ENCODE measurements around the gene OCLN. TPM values are rescaled to one million over a fixed set of nuclear protein-coding genes. Genes with fewer than 3 reads are reported as not detected.

Gene OCLN
- total RNA-seq, 2 donors from 2014 or later: 4.0 to 8.5 TPM

GRCh38 chr5:69502367-69502766 lies 9.8 kb downstream of the OCLN start:
- no peaks in the 10 kb centered on the region for H3K36me3 ChIP-seq
- H3K27ac ChIP-seq: no peak overlapping the region
- TF ChIP-seq CTCF (IDR thresholded peaks at IDR 0.05): no peak
- no peak overlapping the region for H3K4me3 ChIP-seq
- no peaks in the 10 kb centered on the region for H3K9me3 ChIP-seq
- no peaks in the 10 kb centered on the region for H3K4me1 ChIP-seq (ENCODE audit: control insufficient read depth in 1 of 2, low read depth in 2 of 2)
- no peaks in the 10 kb centered on the region for H3K27me3 ChIP-seq (replicated peaks; ENCODE audit: insufficient read depth)
- DNase-seq (ENCODE audit: low spot score) (no peak), ATAC-seq (ENCODE audit: insufficient number of reproducible peaks, low FRiP score, low read depth) (no peak)

- no peaks in the 10 kb centered on the region for H3K27me3 ChIP-seq (replicated peaks; ENCODE audit: insufficient read depth)
- no peak for TF ChIP-seq CTCF (IDR thresholded peaks at IDR 0.05)
- H3K27ac ChIP-seq: no peak overlapping the region
Measured at GRCh38 chr5:69502767-69503488, 10.3 kb downstream of the OCLN start.

GRCh38 chr5:69504036-69504435 lies 11.4 kb downstream of the OCLN start:
- Histone ChIP-seq H3K27me3 (replicated peaks; ENCODE audit: insufficient read depth) (no peaks in the 10 kb centered on the region), H3K9me3 (no peaks in the 10 kb centered on the region), H3K4me1 (ENCODE audit: control insufficient read depth in 1 of 2, low read depth in 2 of 2) (no peaks in the 10 kb centered on the region), H3K36me3 (no peaks in the 10 kb centered on the region), H3K27ac (no peak overlapping the region), H3K4me3 (no peak overlapping the region)
- no peak for TF ChIP-seq CTCF (IDR thresholded peaks at IDR 0.05)
- DNase-seq (ENCODE audit: low spot score) (no peak), ATAC-seq (ENCODE audit: insufficient number of reproducible peaks, low FRiP score, low read depth) (no peak)

More at GRCh38 chr5:69502767-69503488, 10.3 kb downstream of the OCLN start:
- Histone ChIP-seq H3K36me3 (no peaks in the 10 kb centered on the region), H3K4me3 (no peak overlapping the region), H3K4me1 (ENCODE audit: control insufficient read depth in 1 of 2, low read depth in 2 of 2) (no peaks in the 10 kb centered on the region), H3K9me3 (no peaks in the 10 kb centered on the region)
- ATAC-seq (ENCODE audit: insufficient number of reproducible peaks, low FRiP score, low read depth) (no peak), DNase-seq (ENCODE audit: low spot score) (no peak)

- DNase-seq (ENCODE audit: low spot score): no peak
- H3K9me3 ChIP-seq: no peaks in the 10 kb centered on the region
Measured at GRCh38 chr5:69505306-69505705, 12.7 kb downstream of the OCLN start.

DNA sequence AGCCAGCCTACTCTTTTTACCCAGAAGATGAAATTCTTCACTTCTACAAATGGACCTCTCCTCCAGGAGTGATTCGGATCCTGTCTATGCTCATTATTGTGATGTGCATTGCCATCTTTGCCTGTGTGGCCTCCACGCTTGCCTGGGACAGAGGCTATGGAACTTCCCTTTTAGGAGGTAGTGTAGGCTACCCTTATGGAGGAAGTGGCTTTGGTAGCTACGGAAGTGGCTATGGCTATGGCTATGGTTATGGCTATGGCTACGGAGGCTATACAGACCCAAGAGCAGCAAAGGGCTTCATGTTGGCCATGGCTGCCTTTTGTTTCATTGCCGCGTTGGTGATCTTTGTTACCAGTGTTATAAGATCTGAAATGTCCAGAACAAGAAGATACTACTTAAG lies 16.6 kb downstream of the OCLN start:
- no peak for DNase-seq (ENCODE audit: low spot score)
- H3K27ac ChIP-seq: no peak overlapping the region
- H3K9me3 ChIP-seq: no peaks in the 10 kb centered on the region
- ATAC-seq (ENCODE audit: insufficient number of reproducible peaks, low FRiP score, low read depth): no peak
- H3K36me3 ChIP-seq: no peaks in the 10 kb centered on the region
- TF ChIP-seq CTCF (IDR thresholded peaks at IDR 0.05): no peak
- H3K27me3 ChIP-seq (replicated peaks; ENCODE audit: insufficient read depth): no peaks in the 10 kb centered on the region
- H3K4me3 ChIP-seq: no peak overlapping the region
- H3K4me1 ChIP-seq (ENCODE audit: control insufficient read depth in 1 of 2, low read depth in 2 of 2): no peaks in the 10 kb centered on the region

More at GRCh38 chr5:69505306-69505705, 12.7 kb downstream of the OCLN start:
- Histone ChIP-seq H3K4me3 (no peak overlapping the region), H3K4me1 (ENCODE audit: control insufficient read depth in 1 of 2, low read depth in 2 of 2) (no peaks in the 10 kb centered on the region), H3K27ac (no peak overlapping the region), H3K36me3 (no peaks in the 10 kb centered on the region), H3K27me3 (replicated peaks; ENCODE audit: insufficient read depth) (no peaks in the 10 kb centered on the region)
- no peak for TF ChIP-seq CTCF (IDR thresholded peaks at IDR 0.05)
- no peak for ATAC-seq (ENCODE audit: insufficient number of reproducible peaks, low FRiP score, low read depth)
